Stomach smooth muscle (tissue), 2 donors: ENCODE measurements around the gene DBNL.
A peak's percentile ranks its signal among the peaks of the same experiment; 100 is the strongest.

ENCODE experiments used
- H3K27ac ChIP-seq: one replicate; pipeline ENCODE4 v1.7.0; 2013; ENCODE audit warnings: mild to moderate bottlenecking, low read length, inconsistent platforms
- H3K27me3 ChIP-seq, 2 donors: one replicate each; pipeline ENCODE4 v1.7.0; 2013; ENCODE audit warnings: low read length in 2 of 2; ENCODE audit not compliant: insufficient read depth in 2 of 2, control insufficient read depth in 1 of 2
- H3K36me3 ChIP-seq, 2 donors: one replicate each; pipeline ENCODE4 v1.7.0; 2013; ENCODE audit warnings: low read length in 2 of 2; ENCODE audit not compliant: control insufficient read depth in 2 of 2, insufficient read depth in 2 of 2
- H3K4me1 ChIP-seq: one replicate; pipeline ENCODE4 v1.7.0; 2013; ENCODE audit warnings: low read length; ENCODE audit not compliant: control insufficient read depth, insufficient read depth
- H3K4me3 ChIP-seq, 2 donors: one replicate each; pipeline ENCODE4 v1.7.0; 2013; ENCODE audit warnings: low read length in 2 of 2
- H3K9ac ChIP-seq, 2 donors: one replicate each; pipeline ENCODE4 v1.7.0; 2013; ENCODE audit warnings: low read length in 2 of 2, mild to moderate bottlenecking in 1 of 2
- H3K9me3 ChIP-seq, 2 donors: one replicate each; pipeline ENCODE4 v1.7.0; 2013; ENCODE audit warnings: low read length in 2 of 2; ENCODE audit not compliant: control insufficient read depth in 2 of 2
- donor health status: healthy.
- donor health status: Pancreatic carcinoma.

The DBNL gene

GRCh38 chr7:44063894-44064651 lies 19.6 kb downstream of the DBNL start:
- Histone ChIP-seq H3K36me3 (peaks cover 13 to 29% of the 10 kb centered on the region in 2 donors), H3K4me3 (no peak overlapping the region), H3K27ac (no peak overlapping the region), H3K4me1 (peaks cover 33% of the 10 kb centered on the region), H3K9me3 (no peaks in the 10 kb centered on the region), H3K27me3 (no peaks in the 10 kb centered on the region), H3K9ac (no peak overlapping the region)

DNA sequence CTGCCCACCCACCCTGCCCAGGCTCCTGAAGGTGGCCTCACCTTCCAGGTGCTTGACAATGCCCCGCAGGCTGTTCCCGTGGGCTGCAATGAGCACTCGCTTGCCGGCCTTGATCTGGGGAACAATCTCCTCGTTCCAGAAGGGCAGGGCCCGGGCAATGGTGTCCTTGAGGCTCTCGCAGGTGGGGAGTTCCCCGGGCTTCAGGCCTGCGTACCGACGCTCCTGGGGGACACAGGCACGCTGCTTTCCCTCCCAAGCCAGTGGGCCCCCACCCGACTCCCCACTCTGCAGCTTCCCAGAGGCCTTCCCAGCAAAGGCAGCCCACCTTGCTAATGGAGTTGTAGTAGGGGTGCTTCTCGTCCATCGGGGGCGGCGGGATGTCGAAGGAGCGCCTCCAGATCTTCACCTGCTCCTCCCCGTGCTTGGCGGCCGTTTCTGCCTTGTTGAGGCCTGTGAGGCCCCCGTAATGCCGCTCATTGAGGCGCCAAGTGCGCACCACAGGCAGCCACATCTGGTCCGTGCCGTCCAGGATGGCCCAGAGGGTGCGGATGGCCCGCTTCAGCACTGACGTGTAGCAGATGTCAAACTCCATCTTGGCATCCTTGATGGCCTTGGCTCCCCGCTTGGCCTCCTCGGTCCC lies 20.4 kb downstream of the DBNL start:
- Histone ChIP-seq H3K4me1 (peaks cover 33% of the 10 kb centered on the region), H3K36me3 (peaks cover 7 to 21% of the 10 kb centered on the region in 2 donors), H3K9ac (no peak overlapping the region), H3K9me3 (no peaks in the 10 kb centered on the region), H3K27ac (no peak overlapping the region), H3K4me3 (peak overlapping the region in 1 of 2 donors; percentile 59), H3K27me3 (no peaks in the 10 kb centered on the region)

- H3K27me3 ChIP-seq: no peaks in the 10 kb centered on the region
- no peak within 1 kb of the TSS for H3K9ac ChIP-seq
- no peak within 1 kb of the TSS for H3K27ac ChIP-seq
- H3K4me1 ChIP-seq: peaks cover 33% of the 10 kb centered on the region
- H3K9me3 ChIP-seq: no peaks in the 10 kb centered on the region
- H3K36me3 ChIP-seq: peaks cover under 1 to 15% of the 10 kb centered on the region in 2 donors
- H3K4me3 ChIP-seq: peak within 1 kb of the TSS; percentile 21 to 59
These were observed 21.1 kb downstream of the DBNL start, which contains the start of gene PGAM2 for GRCh38 chr7:44065431-44066110. TSS of gene PGAM2 (minus strand) at chr7:44065567. CDS start at chr7:44065529, 38 bp downstream.

DNA sequence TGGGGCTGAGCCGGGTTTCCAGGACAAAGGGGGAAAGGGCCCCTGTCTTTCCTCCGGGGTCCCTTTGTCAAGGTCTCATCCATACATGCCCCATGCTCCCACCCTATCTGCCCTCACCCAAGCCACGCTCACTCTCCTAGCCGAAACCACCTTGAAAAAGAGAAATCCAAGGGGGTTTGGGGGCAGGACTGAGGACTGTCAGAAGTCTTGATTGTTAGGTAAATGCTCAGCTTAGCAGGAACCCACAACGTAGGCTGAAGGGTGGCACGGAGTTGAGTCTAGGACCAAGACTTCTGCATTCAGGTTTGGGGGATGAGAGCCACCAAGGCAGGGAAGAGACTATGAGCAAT lies 21.6 kb downstream of the DBNL start:
- H3K4me1 ChIP-seq: peaks cover 33% of the 10 kb centered on the region
- no peaks in the 10 kb centered on the region for H3K9me3 ChIP-seq
- no peak overlapping the region for H3K9ac ChIP-seq
- peak overlapping the region in 1 of 2 donors; percentile 59 for H3K4me3 ChIP-seq
- no peaks in the 10 kb centered on the region for H3K27me3 ChIP-seq
- peaks cover 0 to 9% of the 10 kb centered on the region in 2 donors for H3K36me3 ChIP-seq
- no peak overlapping the region for H3K27ac ChIP-seq

DNA sequence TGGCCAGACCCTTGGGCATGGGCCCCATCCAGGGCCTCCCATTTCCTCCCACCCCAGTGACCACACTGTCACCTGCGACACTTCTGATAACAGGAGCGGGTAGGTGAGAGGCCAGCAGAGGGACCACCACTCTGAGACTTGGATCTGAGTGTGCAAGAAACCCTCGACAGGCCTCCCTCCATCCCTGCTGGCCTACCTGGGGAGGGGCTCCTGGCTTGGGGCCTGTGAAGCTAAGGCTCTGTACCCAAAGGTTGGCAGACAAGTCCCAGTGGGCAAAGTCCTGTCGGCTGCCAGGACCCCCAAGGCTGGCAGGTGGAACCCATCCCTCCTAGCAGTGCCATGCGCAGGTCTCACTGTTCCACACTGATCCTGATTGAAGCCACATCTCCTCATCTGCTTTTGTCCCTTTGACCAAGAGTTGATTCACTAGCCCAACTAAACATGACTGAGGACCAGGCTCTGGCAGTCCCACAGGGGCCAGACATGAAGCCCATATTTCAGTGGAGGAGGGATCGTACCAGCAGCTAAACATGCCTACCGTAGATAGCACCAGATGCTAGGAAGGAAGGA lies 22.1 kb downstream of the DBNL start:
- H3K27me3 ChIP-seq: no peaks in the 10 kb centered on the region
- peaks cover 0 to 7% of the 10 kb centered on the region in 2 donors for H3K36me3 ChIP-seq
- H3K9ac ChIP-seq: no peak overlapping the region
- no peaks in the 10 kb centered on the region for H3K9me3 ChIP-seq
- H3K4me3 ChIP-seq: no peak overlapping the region
- H3K4me1 ChIP-seq: peaks cover 33% of the 10 kb centered on the region
- no peak overlapping the region for H3K27ac ChIP-seq

DNA sequence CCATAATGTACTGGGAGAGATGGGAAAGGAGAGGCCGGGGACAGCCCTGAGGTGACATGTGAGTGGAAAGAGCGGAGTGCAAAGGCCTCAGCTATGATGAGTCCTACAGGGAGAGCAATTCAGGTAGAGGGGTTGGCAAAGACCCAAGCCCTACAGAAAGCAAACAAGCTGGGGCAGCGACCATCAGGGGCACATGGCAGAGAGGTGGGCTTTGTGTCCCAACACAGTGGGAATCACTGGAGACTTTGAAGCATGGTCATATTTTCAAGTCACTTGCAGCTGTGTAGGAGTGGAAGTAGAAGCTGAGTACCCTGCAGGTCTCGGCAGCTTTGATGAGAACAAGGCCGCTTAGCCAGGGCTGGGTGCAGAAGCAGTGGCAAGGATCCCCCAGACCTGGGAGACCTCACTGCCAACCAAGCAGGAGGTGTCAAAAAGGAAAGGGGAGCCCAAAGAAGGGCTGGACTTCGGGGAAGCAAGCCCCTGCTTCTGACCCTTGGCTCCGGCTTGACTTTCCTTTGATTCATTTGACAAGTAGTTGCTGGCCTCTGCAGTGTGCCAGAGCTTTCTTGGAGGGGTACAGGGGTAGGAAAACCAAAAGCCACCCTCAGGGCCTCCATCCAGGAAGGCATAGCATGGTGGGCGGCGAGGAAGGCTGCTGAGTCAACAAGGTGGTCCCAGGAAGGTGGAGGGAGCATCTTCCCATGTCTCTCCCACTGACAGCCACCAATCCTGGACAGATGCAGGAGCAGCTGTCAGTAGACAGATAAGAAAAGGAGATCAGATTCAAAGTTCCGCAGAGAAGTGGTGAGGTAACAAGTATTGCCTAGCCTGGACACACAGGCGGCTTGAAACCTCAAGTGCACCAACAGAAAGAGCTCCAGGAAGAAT lies 22.8 kb downstream of the DBNL start:
- H3K27me3 ChIP-seq: no peaks in the 10 kb centered on the region
- H3K4me1 ChIP-seq: peaks cover 40% of the 10 kb centered on the region
- no peak overlapping the region for H3K9ac ChIP-seq
- no peak overlapping the region for H3K27ac ChIP-seq
- no peak overlapping the region for H3K4me3 ChIP-seq
- H3K9me3 ChIP-seq: no peaks in the 10 kb centered on the region
- H3K36me3 ChIP-seq: no peaks in the 10 kb centered on the region

DNA sequence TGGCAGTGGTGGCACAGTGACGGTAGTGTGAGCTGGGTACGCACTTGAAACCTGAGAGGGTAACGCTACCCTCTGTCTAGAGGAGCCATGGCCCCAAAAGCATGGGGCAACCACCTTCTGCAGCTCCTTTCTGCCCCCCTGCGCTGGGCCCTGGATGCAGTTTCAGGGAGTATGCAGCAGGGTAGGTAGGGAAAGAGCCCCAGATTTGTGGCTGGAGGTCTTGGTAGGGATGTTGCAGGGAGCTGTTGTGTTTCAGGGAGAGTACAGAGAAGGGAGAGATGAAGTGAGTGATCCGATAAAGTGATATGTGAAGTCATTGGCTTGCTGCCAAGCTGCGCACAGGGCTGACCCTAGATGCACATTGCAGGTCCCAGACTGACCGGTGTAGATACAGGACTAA lies 23.6 kb downstream of the DBNL start:
- Histone ChIP-seq H3K9ac (no peak overlapping the region), H3K4me1 (peaks cover 48% of the 10 kb centered on the region), H3K27me3 (no peaks in the 10 kb centered on the region)

GRCh38 chr7:44071726-44072363 lies 27.3 kb downstream of the DBNL start:
- peak overlapping the region; percentile 73 for H3K27ac ChIP-seq
- peaks cover 31% of the 10 kb centered on the region for H3K4me1 ChIP-seq
- peak overlapping the region in 1 of 2 donors; percentile 13 for H3K9ac ChIP-seq

More for the DNA sequence above, 23.6 kb downstream of the DBNL start:
- H3K9me3 ChIP-seq: no peaks in the 10 kb centered on the region
- H3K36me3 ChIP-seq: peaks cover under 1 to 4% of the 10 kb centered on the region in 2 donors
- no peak overlapping the region for H3K4me3 ChIP-seq
- H3K27ac ChIP-seq: no peak overlapping the region

DNA sequence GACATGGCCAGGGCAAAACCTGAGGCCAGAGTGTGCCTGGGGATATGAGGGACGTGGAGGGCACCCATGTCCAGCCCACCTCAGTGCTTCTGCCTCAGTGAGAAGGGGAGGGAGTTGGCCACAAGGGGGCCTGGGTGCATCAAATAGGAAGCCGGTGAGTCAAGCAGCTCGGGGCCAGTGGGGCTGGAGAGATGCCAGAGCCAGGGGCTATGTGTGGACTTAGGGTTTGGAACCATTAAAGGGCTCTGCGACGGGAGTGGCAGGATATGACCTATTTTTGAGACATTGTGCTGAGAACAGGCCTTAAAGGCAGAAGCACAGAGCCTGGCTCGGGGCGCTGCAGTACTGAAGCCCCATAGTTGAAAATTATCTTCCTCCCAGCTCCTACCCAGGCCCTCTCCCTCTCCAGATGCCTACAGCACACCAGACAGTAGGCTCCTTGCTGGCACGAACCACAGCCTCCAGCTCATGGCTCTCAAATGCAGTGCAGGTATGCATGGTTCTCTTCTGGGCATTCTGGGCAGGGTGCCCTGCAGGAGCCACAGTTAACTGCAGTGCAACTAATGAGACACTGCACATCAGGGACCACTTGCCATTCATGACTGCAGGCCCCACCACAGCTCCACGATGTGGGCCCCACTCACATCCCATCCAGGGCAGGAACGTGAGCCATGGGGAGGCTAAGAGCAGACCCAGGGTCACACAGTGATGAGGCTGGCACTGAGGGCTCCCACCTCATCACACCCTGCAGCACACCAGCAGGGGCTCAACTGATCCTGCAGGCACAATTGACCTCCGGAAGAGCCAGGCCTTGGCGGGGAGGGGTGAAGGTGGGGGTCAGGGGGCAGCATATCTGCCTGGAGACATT lies 28.1 kb downstream of the DBNL start:
- Histone ChIP-seq H3K9ac (peak overlapping the region in 1 of 2 donors; percentile 13), H3K27ac (peak overlapping the region; percentile 73)

More at GRCh38 chr7:44071726-44072363, 27.3 kb downstream of the DBNL start:
- Histone ChIP-seq H3K27me3 (no peaks in the 10 kb centered on the region), H3K36me3 (peaks cover 17 to 23% of the 10 kb centered on the region in 2 donors), H3K9me3 (no peaks in the 10 kb centered on the region), H3K4me3 (no peak overlapping the region)

More for the DNA sequence above, 28.1 kb downstream of the DBNL start:
- H3K4me1 ChIP-seq: peaks cover 28% of the 10 kb centered on the region
- H3K36me3 ChIP-seq: peaks cover 25 to 29% of the 10 kb centered on the region in 2 donors
- no peak overlapping the region for H3K4me3 ChIP-seq
- no peaks in the 10 kb centered on the region for H3K9me3 ChIP-seq
- H3K27me3 ChIP-seq: no peaks in the 10 kb centered on the region
